B cell (primary cell): ENCODE results near the gene UGT1A4.

ENCODE experiments used
- CTCF ChIP-seq: fragments of 200-600 bp; IDR thresholded peaks from one replicate; pipeline ENCODE4 v1.8.0; 2022; ENCODE audit warnings: antibody characterized with exemption, mild to moderate bottlenecking
- EZH2 ChIP-seq: IDR thresholded peaks from 2 replicates; pipeline ENCODE4 v1.6.1; 2012; ENCODE audit warnings: borderline replicate concordance, low read depth, mild to moderate bottlenecking, moderate library complexity, low read length; ENCODE audit not compliant: insufficient read depth, poor library complexity, severe bottlenecking

GRCh38 chr2:233671290-233672161, 47.0 kb upstream of the UGT1A4 start, which contains the start of gene UGT1A9:
- TF ChIP-seq EZH2 = no peak
- no peak for TF ChIP-seq CTCF
